ENCODE data around the gene NETO2. TPM values are rescaled to one million over a fixed set of nuclear protein-coding genes. Genes with fewer than 3 reads are reported as not detected.

Gene NETO2
- total and polyA plus RNA-seq, 9 of the 15 experiments (the other 6 are each of a cell fraction or from before 2014, with no cell fraction given) = 4.1 to 37.0 (median 22.2) TPM

DNA sequence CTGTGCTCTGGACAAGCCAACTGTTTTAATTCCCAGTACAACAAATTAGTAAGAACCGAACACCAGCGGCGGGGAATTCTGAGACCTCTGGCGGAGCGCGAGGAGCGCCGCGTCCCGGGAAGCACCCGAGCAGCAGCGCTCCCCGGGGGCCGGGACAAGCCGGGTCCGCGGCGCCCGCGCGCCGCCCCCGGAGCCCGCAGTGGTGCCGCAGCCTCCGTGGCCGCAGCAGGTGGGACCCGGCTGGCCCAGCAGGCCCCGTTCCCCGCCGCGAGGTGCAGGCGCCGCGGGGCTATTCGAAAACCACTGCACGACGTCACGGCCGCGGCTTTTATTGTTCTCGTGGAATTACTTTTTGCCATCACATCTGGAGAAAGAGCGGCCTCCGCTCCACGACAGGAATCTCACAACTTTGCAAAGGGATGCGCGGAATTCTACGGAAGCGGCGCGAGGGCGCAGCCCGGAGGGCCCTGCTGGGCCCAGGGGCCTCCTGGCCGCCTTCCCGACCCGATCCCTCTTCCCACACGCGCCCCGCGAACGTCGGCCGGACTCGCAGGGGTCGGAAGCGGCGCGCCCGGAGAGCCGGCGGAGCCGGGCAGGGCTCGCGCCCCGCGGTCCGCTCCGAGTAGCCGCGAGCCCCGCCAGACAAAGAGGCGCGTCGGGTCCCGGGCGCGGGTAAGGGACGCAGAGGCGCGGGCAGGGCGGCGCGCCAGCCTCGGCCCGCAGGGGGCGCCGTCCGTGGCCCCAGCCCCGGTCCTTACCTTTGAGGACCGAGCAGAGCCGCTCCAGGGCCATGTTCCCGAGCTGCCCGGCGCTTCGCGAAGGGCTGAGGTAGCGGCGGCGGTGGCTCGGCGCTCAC is 696 bp downstream of the NETO2 start (continued):
- TF ChIP-seq CBX8 (IDR thresholded peaks at IDR 0.05; ENCODE audit: borderline replicate concordance, extremely low read depth, low read depth, low read length, poor library complexity, severe bottlenecking) (no peak), HBP1 (CRISPR knock-in tag; IDR thresholded peaks at IDR 0.05) (no peak), SAP30 (IDR thresholded peaks at IDR 0.05; ENCODE audit: borderline replicate concordance, insufficient read depth, low read depth, low read length, poor library complexity, severe bottlenecking) (no peak), POLR2B (IDR thresholded peaks at IDR 0.05; ENCODE audit: low read depth, partially characterized antibody) (no peak), NCOA6 (IDR thresholded peaks at IDR 0.05) (no peak), RBM34 (IDR thresholded peaks at IDR 0.05; ENCODE audit: borderline replicate concordance, insufficient read depth, low read length) (no peak), ZNF274 (IDR thresholded peaks at IDR 0.05; ENCODE audit: borderline replicate concordance, low read depth, low read length) (no peak), ZNF12 (CRISPR knock-in tag; IDR thresholded peaks at IDR 0.05) (no peak), XRCC3 (IDR thresholded peaks at IDR 0.05) (no peak), NFATC3 (IDR thresholded peaks at IDR 0.05) (no peak), CTCF (IDR thresholded peaks at IDR 0.05 in 2 of 3, conservative IDR thresholded peaks at IDR 0.05 in 1 of 3; ENCODE audit: insufficient read depth in 2 of 3, low read depth in 1 of 3, low read length in 3 of 3) (peak; percentile 64 to 96 (median 82)), SAFB (IDR thresholded peaks at IDR 0.05; ENCODE audit: borderline replicate concordance, low read depth, low read length) (no peak), ESRRB (CRISPR knock-in tag; IDR thresholded peaks at IDR 0.05; ENCODE audit: borderline replicate concordance) (no peak), PBX2 (CRISPR knock-in tag; IDR thresholded peaks at IDR 0.05; ENCODE audit: low read depth) (no peak), PBX2 (tag; conservative IDR thresholded peaks at IDR 0.05; ENCODE audit: low read depth) (no peak), RFX5 (IDR thresholded peaks at IDR 0.05; ENCODE audit: low read depth, low read length) (no peak), ZBED1 (IDR thresholded peaks at IDR 0.05) (no peak), SNIP1 (IDR thresholded peaks at IDR 0.05; ENCODE audit: low read depth) (no peak), ZNF79 (CRISPR knock-in tag; IDR thresholded peaks at IDR 0.05; ENCODE audit: low read depth) (no peak)
- TF ChIP-seq, protein P1, sequence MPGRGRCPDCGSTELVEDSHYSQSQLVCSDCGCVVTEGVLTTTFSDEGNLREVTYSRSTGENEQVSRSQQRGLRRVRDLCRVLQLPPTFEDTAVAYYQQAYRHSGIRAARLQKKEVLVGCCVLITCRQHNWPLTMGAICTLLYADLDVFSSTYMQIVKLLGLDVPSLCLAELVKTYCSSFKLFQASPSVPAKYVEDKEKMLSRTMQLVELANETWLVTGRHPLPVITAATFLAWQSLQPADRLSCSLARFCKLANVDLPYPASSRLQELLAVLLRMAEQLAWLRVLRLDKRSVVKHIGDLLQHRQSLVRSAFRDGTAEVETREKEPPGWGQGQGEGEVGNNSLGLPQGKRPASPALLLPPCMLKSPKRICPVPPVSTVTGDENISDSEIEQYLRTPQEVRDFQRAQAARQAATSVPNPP (IDR thresholded peaks at IDR 0.05; ENCODE audit: borderline replicate concordance, insufficient read depth, insufficient read length) = no peak
